Measurements from ENCODE around the gene SANBR.
"Not testable (repeated sequence)": the region's sequence is repeated elsewhere in the genome, so short reads cannot be mapped to it uniquely, and the experiment has no call there.

DNA sequence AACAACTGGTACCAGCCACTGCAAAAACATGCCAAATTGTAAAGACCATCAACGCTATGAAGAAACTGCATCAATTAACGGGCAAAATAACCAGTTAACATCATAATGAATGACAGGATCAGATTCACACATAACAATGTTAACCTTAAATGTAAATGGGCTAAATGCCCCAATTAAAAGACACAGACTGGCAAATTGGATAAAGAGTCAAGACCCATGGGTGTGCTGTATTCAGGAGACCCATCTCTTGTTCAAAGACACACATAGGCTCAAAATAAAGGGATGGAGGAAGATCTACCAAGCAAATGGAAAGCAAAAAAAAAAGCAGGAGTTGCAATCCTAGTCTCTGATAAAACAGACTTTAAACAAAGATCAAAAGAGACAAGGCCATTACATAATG is 29.0 kb upstream of the SANBR start:
- not testable (repeated sequence) for TF ChIP-seq POLR2A (IDR thresholded peaks at IDR 0.05)
- TF ChIP-seq, protein P1, sequence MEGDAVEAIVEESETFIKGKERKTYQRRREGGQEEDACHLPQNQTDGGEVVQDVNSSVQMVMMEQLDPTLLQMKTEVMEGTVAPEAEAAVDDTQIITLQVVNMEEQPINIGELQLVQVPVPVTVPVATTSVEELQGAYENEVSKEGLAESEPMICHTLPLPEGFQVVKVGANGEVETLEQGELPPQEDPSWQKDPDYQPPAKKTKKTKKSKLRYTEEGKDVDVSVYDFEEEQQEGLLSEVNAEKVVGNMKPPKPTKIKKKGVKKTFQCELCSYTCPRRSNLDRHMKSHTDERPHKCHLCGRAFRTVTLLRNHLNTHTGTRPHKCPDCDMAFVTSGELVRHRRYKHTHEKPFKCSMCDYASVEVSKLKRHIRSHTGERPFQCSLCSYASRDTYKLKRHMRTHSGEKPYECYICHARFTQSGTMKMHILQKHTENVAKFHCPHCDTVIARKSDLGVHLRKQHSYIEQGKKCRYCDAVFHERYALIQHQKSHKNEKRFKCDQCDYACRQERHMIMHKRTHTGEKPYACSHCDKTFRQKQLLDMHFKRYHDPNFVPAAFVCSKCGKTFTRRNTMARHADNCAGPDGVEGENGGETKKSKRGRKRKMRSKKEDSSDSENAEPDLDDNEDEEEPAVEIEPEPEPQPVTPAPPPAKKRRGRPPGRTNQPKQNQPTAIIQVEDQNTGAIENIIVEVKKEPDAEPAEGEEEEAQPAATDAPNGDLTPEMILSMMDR (IDR thresholded peaks at IDR 0.05) = not testable (repeated sequence)

Data from Peyer's patch (tissue), 4 donors.